OCI-LY7 (cell line): Measurements from ENCODE around the gene TALDO1. TPM values are rescaled to one million over a fixed set of nuclear protein-coding genes. Genes with fewer than 3 reads are reported as not detected.

Experiments
- BruUV-seq: library from RNA; stranded (reverse); fragments of 400-500 nt; replicated peaks from 2 replicates; lab custom pipeline; 2021; lab: Mats Ljungman, UMichigan
- CTCF ChIA-PET: fragments of 300-600 bp; sonication (Branson Sonifier 250); formaldehyde crosslinking; loops from one replicate; lab custom pipeline; 2022; ENCODE audit warnings: antibody characterized with exemption; ENCODE audit not compliant: unreplicated experiment; lab: Charles Lee
- POLR2A ChIA-PET: fragments of 300-600 bp; sonication (Branson Sonifier 250); formaldehyde crosslinking; loops from one replicate; lab custom pipeline; 2022; ENCODE audit warnings: antibody characterized with exemption; lab: Charles Lee
- DNase-seq: peaks from one replicate; pipeline ENCODE4 v3.0.0-alpha.2; 2015; ENCODE audit warnings: low spot score
- H2AFZ ChIP-seq: fragments of 200-600 bp; sonication (generic), shearing (Covaris generic); 2 replicates; pipeline ENCODE4 v1.6.1; 2014; ENCODE audit warnings: mild to moderate bottlenecking, antibody characterized with exemption, low read length, moderate library complexity
- H3K27ac ChIP-seq: fragments of 200-600 bp; sonication (generic); 2 replicates; pipeline ENCODE4 v1.5.1; 2014; ENCODE audit warnings: mixed run types, low read depth, mild to moderate bottlenecking, moderate library complexity, low read length, inconsistent platforms; ENCODE audit not compliant: poor library complexity, severe bottlenecking
- H3K36me3 ChIP-seq: fragments of 200-600 bp; sonication (generic); 2 replicates; pipeline ENCODE4 v1.6.1; 2014; ENCODE audit warnings: mild to moderate bottlenecking, antibody characterized with exemption, low read length, moderate library complexity, mixed read lengths; ENCODE audit not compliant: insufficient read depth
- H3K4me1 ChIP-seq: fragments of 200-600 bp; sonication (generic); 2 replicates; pipeline ENCODE4 v1.5.1; 2014; ENCODE audit warnings: mild to moderate bottlenecking, low read length; ENCODE audit not compliant: insufficient read depth, poor library complexity, severe bottlenecking
- H3K4me2 ChIP-seq: fragments of 200-600 bp; sonication (generic); 2 replicates; pipeline ENCODE4 v1.6.1; 2014; ENCODE audit warnings: mild to moderate bottlenecking, low read length
- H3K4me3 ChIP-seq: fragments of 200-600 bp; sonication (generic); 2 replicates; pipeline ENCODE4 v1.5.1; 2014; ENCODE audit warnings: mild to moderate bottlenecking, low read depth, low read length; ENCODE audit not compliant: poor library complexity, severe bottlenecking
- H3K79me2 ChIP-seq: fragments of 200-600 bp; sonication (generic); 2 replicates; pipeline ENCODE4 v1.6.1; 2016; ENCODE audit warnings: low read depth, mild to moderate bottlenecking, low read length, moderate library complexity, mixed read lengths; ENCODE audit not compliant: insufficient read depth
- H3K9me2 ChIP-seq: fragments of 200-600 bp; sonication (generic); 2 replicates; pipeline ENCODE4 v1.6.1; 2016; ENCODE audit warnings: mild to moderate bottlenecking, low read length, mixed read lengths; ENCODE audit not compliant: insufficient read depth
- H3K9me3 ChIP-seq: fragments of 200-600 bp; sonication (generic); 2 replicates; pipeline ENCODE4 v1.6.1; 2014; ENCODE audit warnings: mild to moderate bottlenecking, mixed run types, low read length, mixed read lengths
- H4K20me1 ChIP-seq: fragments of 200-600 bp; sonication (generic); 2 replicates; pipeline ENCODE4 v1.6.1; 2014; ENCODE audit warnings: mild to moderate bottlenecking, antibody characterized with exemption, low read length, moderate library complexity, mixed read lengths; ENCODE audit not compliant: insufficient read depth
- CTCF ChIP-seq: fragments of 200-600 bp; sonication (generic); conservative IDR thresholded peaks from 2 replicates; pipeline ENCODE4 v1.5.1; 2014; ENCODE audit warnings: mild to moderate bottlenecking, antibody characterized with exemption, low read length, moderate library complexity, mixed read lengths
- EZH2phosphoT487 ChIP-seq: fragments of 200-600 bp; sonication (generic); IDR thresholded peaks from 2 replicates; pipeline ENCODE4 v1.6.1; 2018; ENCODE audit warnings: low read depth, borderline replicate concordance, mild to moderate bottlenecking, mixed run types, antibody characterized with exemption, low read length, moderate library complexity, mixed read lengths
- intact Hi-C: fragments of 100-400 bp; cut with micrococcal nuclease; formaldehyde crosslinking; loops from one replicate; pipeline ENCODE4 v1.10.0; 2022; ENCODE audit not compliant: unreplicated experiment
- total RNA-seq, 2 experiments: library from RNA; depleted of rRNA in 1 of 2; stranded (reverse); fragments of >200 nt in 1 of 2; shearing (Covaris generic) in 1 of 2; gene quantifications; 2 replicates each; pipeline ENCODE4 v1.2.3, GENCODE V29; 2014 to 2022

The TALDO1 gene
- total RNA-seq, 2 experiments from 2014 or later, result 172 to 226 TPM

GRCh38 chr11:714436-714835 is 32.8 kb upstream of the TALDO1 start:
- Histone ChIP-seq H3K27ac (no peak overlapping the region), H3K79me2 (no peaks in the 10 kb centered on the region), H3K9me2 (no peaks in the 10 kb centered on the region), H4K20me1 (no peaks in the 10 kb centered on the region), H2AFZ (no peak overlapping the region), H3K4me2 (no peak overlapping the region), H3K36me3 (no peaks in the 10 kb centered on the region), H3K9me3 (no peaks in the 10 kb centered on the region), H3K4me3 (no peak overlapping the region), H3K4me1 (no peaks in the 10 kb centered on the region)
- CTCF ChIA-PET, result no interaction called here
- BruUV-seq, result no TSS peak
- no peak for TF ChIP-seq CTCF
- no peak for TF ChIP-seq EZH2phosphoT487
- no peak for DNase-seq
- POLR2A ChIA-PET, result interaction anchor here (0.6 kb wide), 1 partner anchor 256 kb away, joined by 3 read pairs; no protein-coding TSS in a partner anchor
- intact Hi-C loops, result no loop called here

GRCh38 chr11:719214-720016 is 27.8 kb upstream of the TALDO1 start:
- H3K4me3 ChIP-seq, result no peak overlapping the region
- POLR2A ChIA-PET, result no interaction called here
- no peaks in the 10 kb centered on the region for H3K79me2 ChIP-seq
- TF ChIP-seq EZH2phosphoT487, result no peak
- TF ChIP-seq CTCF, result no peak
- CTCF ChIA-PET, result no interaction called here
- no peak overlapping the region for H3K27ac ChIP-seq
- no peak overlapping the region for H2AFZ ChIP-seq
- no peaks in the 10 kb centered on the region for H3K36me3 ChIP-seq
- H3K9me3 ChIP-seq, result no peaks in the 10 kb centered on the region
- DNase-seq, result no peak
- peaks cover 25% of the 10 kb centered on the region for H3K4me1 ChIP-seq
- no peak overlapping the region for H3K4me2 ChIP-seq
- no peaks in the 10 kb centered on the region for H4K20me1 ChIP-seq
- intact Hi-C loops, result loop anchor here (5.0 kb wide), 1 partner anchor 162 kb away; no protein-coding TSS in a partner anchor
- BruUV-seq, result no TSS peak
- H3K9me2 ChIP-seq, result no peaks in the 10 kb centered on the region

- Histone ChIP-seq H3K4me2 (no peak overlapping the region), H3K9me3 (no peaks in the 10 kb centered on the region), H3K27ac (no peak overlapping the region), H3K9me2 (no peaks in the 10 kb centered on the region), H2AFZ (no peak overlapping the region), H3K4me3 (no peak overlapping the region), H3K4me1 (peaks cover 31% of the 10 kb centered on the region), H4K20me1 (no peaks in the 10 kb centered on the region), H3K36me3 (no peaks in the 10 kb centered on the region), H3K79me2 (no peaks in the 10 kb centered on the region)
- ChIA-PET CTCF (interaction anchor here (0.5 kb wide), 1 partner anchor 34 kb away, joined by 3 read pairs; no protein-coding TSS in a partner anchor), POLR2A (no interaction called here)
- TF ChIP-seq EZH2phosphoT487 (no peak), CTCF (no peak)
- intact Hi-C loops, result loop anchor here (5.0 kb wide), 1 partner anchor 163 kb away; no protein-coding TSS in a partner anchor
- DNase-seq, result no peak
- BruUV-seq, result no TSS peak
These were observed 27.1 kb upstream of the TALDO1 start for GRCh38 chr11:720017-720641.
